SU-DHL-6 (cell line): ENCODE data around the gene LMNA.

Experiments used
- H2AFZ ChIP-seq: fragments of 200-600 bp; sonication (generic); 2 replicates; pipeline ENCODE4 v1.6.1; 2014; ENCODE audit warnings: low read depth, mild to moderate bottlenecking, moderate library complexity, mixed read lengths, antibody characterized with exemption, low read length; ENCODE audit not compliant: severe bottlenecking
- H3F3A ChIP-seq: fragments of 200-600 bp; shearing (Covaris generic); 2 replicates; pipeline ENCODE4 v1.6.0; 2016; ENCODE audit warnings: antibody characterized with exemption, mild to moderate bottlenecking; ENCODE audit not compliant: insufficient read depth
- H3K27ac ChIP-seq: fragments of 200-600 bp; sonication (generic); 2 replicates; pipeline ENCODE4 v1.5.1; 2016; ENCODE audit warnings: low read depth, mild to moderate bottlenecking, low read length, moderate library complexity, mixed read lengths
- H3K27me3 ChIP-seq: fragments of 200-600 bp; sonication (generic), shearing (Covaris generic); 2 replicates; pipeline ENCODE4 v1.6.0; 2014; ENCODE audit warnings: mild to moderate bottlenecking, low read length
- H3K36me3 ChIP-seq: fragments of 200-600 bp; sonication (generic); 2 replicates; pipeline ENCODE4 v1.6.1; 2014; ENCODE audit warnings: mild to moderate bottlenecking, low read length, mixed read lengths
- H3K4me2 ChIP-seq: fragments of 300-600, 200-600 bp; shearing (Covaris generic), sonication (generic); 2 replicates; pipeline ENCODE4 v1.6.0; 2014; ENCODE audit warnings: low read length, low read depth, mild to moderate bottlenecking; ENCODE audit not compliant: poor library complexity, severe bottlenecking
- H3K4me3 ChIP-seq: fragments of 200-600 bp; sonication (generic); 2 replicates; pipeline ENCODE4 v1.5.1; 2014; ENCODE audit warnings: antibody characterized with exemption, low read length, mild to moderate bottlenecking, mixed read lengths; ENCODE audit not compliant: insufficient read depth, poor library complexity, severe bottlenecking
- H3K79me2 ChIP-seq: fragments of 200-600 bp; sonication (generic); 2 replicates; pipeline ENCODE4 v1.6.1; 2014; ENCODE audit warnings: mild to moderate bottlenecking, low read length, moderate library complexity; ENCODE audit not compliant: insufficient read depth
- H3K9ac ChIP-seq: fragments of 200-600 bp; sonication (generic); 2 replicates; pipeline ENCODE4 v1.7.0; 2014; ENCODE audit warnings: mild to moderate bottlenecking, low read length
- H3K9me2 ChIP-seq: fragments of 200-600 bp; sonication (generic); replicated peaks from 2 replicates; pipeline ENCODE4 v1.6.1; 2014; ENCODE audit warnings: low read length; ENCODE audit not compliant: insufficient read depth
- H3K9me3 ChIP-seq: fragments of 200-600 bp; sonication (generic); 2 replicates; pipeline ENCODE4 v1.6.1; 2014; ENCODE audit warnings: low read length, mixed read lengths; ENCODE audit not compliant: insufficient read depth
- H4K20me1 ChIP-seq: fragments of 200-600 bp; sonication (generic); 2 replicates; pipeline ENCODE4 v1.6.1; 2014; ENCODE audit warnings: low read depth, mild to moderate bottlenecking, antibody characterized with exemption, low read length, moderate library complexity, mixed read lengths
- CTCF ChIP-seq: fragments of 200-600 bp; sonication (generic); IDR thresholded peaks from one replicate; pipeline ENCODE4 v1.5.1; 2017; ENCODE audit warnings: antibody characterized with exemption, mild to moderate bottlenecking, low read length, moderate library complexity; ENCODE audit not compliant: insufficient read depth, poor library complexity, severe bottlenecking
- EZH2phosphoT487 ChIP-seq: fragments of 200-600 bp; sonication (generic), shearing (Covaris generic); conservative IDR thresholded peaks from 2 replicates; pipeline ENCODE4 v1.6.1; 2018; ENCODE audit warnings: mild to moderate bottlenecking, antibody characterized with exemption, low read length, moderate library complexity, mixed read lengths

The LMNA gene

GRCh38 chr1:156078728-156079127 lies 35.8 kb upstream of the LMNA start:
- no peak overlapping the region for H3K4me3 ChIP-seq

GRCh38 chr1:156079762-156080161 lies 34.7 kb upstream of the LMNA start:
- no peak for TF ChIP-seq CTCF
- Histone ChIP-seq H2AFZ (no peak overlapping the region), H3K9me2 (no peaks in the 10 kb centered on the region), H3K27me3 (no peaks in the 10 kb centered on the region), H3K9ac (no peak overlapping the region), H3K4me3 (no peak overlapping the region), H3K27ac (no peak overlapping the region), H3K9me3 (no peaks in the 10 kb centered on the region), H3K36me3 (no peaks in the 10 kb centered on the region), H4K20me1 (no peaks in the 10 kb centered on the region), H3F3A (no peaks in the 10 kb centered on the region), H3K79me2 (no peaks in the 10 kb centered on the region), H3K4me2 (no peak overlapping the region)

More at GRCh38 chr1:156078728-156079127, 35.8 kb upstream of the LMNA start:
- H2AFZ ChIP-seq, result no peak overlapping the region
- H3K4me2 ChIP-seq, result no peak overlapping the region
- no peaks in the 10 kb centered on the region for H3K79me2 ChIP-seq
- H3K27ac ChIP-seq, result no peak overlapping the region
- no peaks in the 10 kb centered on the region for H3K9me2 ChIP-seq
- no peaks in the 10 kb centered on the region for H3K27me3 ChIP-seq
- no peaks in the 10 kb centered on the region for H3K9me3 ChIP-seq
- no peaks in the 10 kb centered on the region for H3K36me3 ChIP-seq
- no peaks in the 10 kb centered on the region for H4K20me1 ChIP-seq
- no peaks in the 10 kb centered on the region for H3F3A ChIP-seq
- H3K9ac ChIP-seq, result no peak overlapping the region
- no peak for TF ChIP-seq EZH2phosphoT487
- no peak for TF ChIP-seq CTCF

- Histone ChIP-seq H3K27me3 (no peaks in the 10 kb centered on the region), H3K79me2 (no peaks in the 10 kb centered on the region), H2AFZ (no peak overlapping the region), H3K36me3 (no peaks in the 10 kb centered on the region), H3K4me3 (no peak overlapping the region), H3K4me2 (no peak overlapping the region), H3K9me2 (no peaks in the 10 kb centered on the region), H3F3A (no peaks in the 10 kb centered on the region), H3K9ac (no peak overlapping the region), H3K27ac (no peak overlapping the region), H3K9me3 (no peaks in the 10 kb centered on the region), H4K20me1 (no peaks in the 10 kb centered on the region)
- TF ChIP-seq EZH2phosphoT487, result no peak
- no peak for TF ChIP-seq CTCF
Observed at GRCh38 chr1:156080241-156080862, 34.2 kb upstream of the LMNA start.

- TF ChIP-seq CTCF, result no peak
- TF ChIP-seq EZH2phosphoT487, result no peak
- Histone ChIP-seq H3K9me2 (no peaks in the 10 kb centered on the region), H4K20me1 (no peaks in the 10 kb centered on the region), H3K27ac (no peak overlapping the region), H3F3A (no peaks in the 10 kb centered on the region), H3K36me3 (no peaks in the 10 kb centered on the region), H2AFZ (no peak overlapping the region), H3K4me3 (no peak overlapping the region), H3K27me3 (no peaks in the 10 kb centered on the region), H3K9me3 (no peaks in the 10 kb centered on the region), H3K4me2 (no peak overlapping the region), H3K79me2 (no peaks in the 10 kb centered on the region), H3K9ac (no peak overlapping the region)
Observed at GRCh38 chr1:156080863-156081179, 33.7 kb upstream of the LMNA start.
